ENCODE results near the gene GRID2. TPM values are rescaled to one million over a fixed set of nuclear protein-coding genes. Genes with fewer than 3 reads are reported as not detected.

Gene GRID2
- polyA plus RNA-seq, 1 donor = 0.57 TPM

GRCh38 chr4:93732509-93732908 is 1428.7 kb downstream of the GRID2 start:
- DNase-seq = no peak

GRCh38 chr4:93740890-93741289 is 1437.1 kb downstream of the GRID2 start:
- no peak overlapping the region for H3K27ac ChIP-seq (ENCODE audit: low read length)
- H3K4me1 ChIP-seq (ENCODE audit: control insufficient read depth, insufficient read depth, low read length) = peaks cover 2% of the 10 kb centered on the region
- DNase-seq = no peak
- no peaks in the 10 kb centered on the region for H3K9me3 ChIP-seq (ENCODE audit: control insufficient read depth, low read depth, low read length)
- no peaks in the 10 kb centered on the region for H3K36me3 ChIP-seq (ENCODE audit: control insufficient read depth, insufficient read depth, low read length)
- no peaks in the 10 kb centered on the region for H3K27me3 ChIP-seq (ENCODE audit: control insufficient read depth, insufficient read depth, low read length)
- H3K4me3 ChIP-seq (ENCODE audit: low read length) = no peak overlapping the region

More at GRCh38 chr4:93732509-93732908, 1428.7 kb downstream of the GRID2 start:
- Histone ChIP-seq H3K36me3 (ENCODE audit: control insufficient read depth, insufficient read depth, low read length) (no peaks in the 10 kb centered on the region), H3K27ac (ENCODE audit: low read length) (no peak overlapping the region), H3K27me3 (ENCODE audit: control insufficient read depth, insufficient read depth, low read length) (no peaks in the 10 kb centered on the region), H3K4me3 (ENCODE audit: low read length) (no peak overlapping the region), H3K9me3 (ENCODE audit: control insufficient read depth, low read depth, low read length) (no peaks in the 10 kb centered on the region), H3K4me1 (ENCODE audit: control insufficient read depth, insufficient read depth, low read length) (peaks cover 10% of the 10 kb centered on the region)
- WGBS (ENCODE audit: insufficient coverage, low lambda C conversion rate) = no CpG with 5 or more reads among the region's 1 CpG

- Histone ChIP-seq H3K36me3 (ENCODE audit: control insufficient read depth, insufficient read depth, low read length) (no peaks in the 10 kb centered on the region), H3K4me1 (ENCODE audit: control insufficient read depth, insufficient read depth, low read length) (peaks cover 2% of the 10 kb centered on the region), H3K9me3 (ENCODE audit: control insufficient read depth, low read depth, low read length) (no peaks in the 10 kb centered on the region), H3K27ac (ENCODE audit: low read length) (no peak overlapping the region), H3K4me3 (ENCODE audit: low read length) (no peak overlapping the region), H3K27me3 (ENCODE audit: control insufficient read depth, insufficient read depth, low read length) (no peaks in the 10 kb centered on the region)
- 100% methylated on average over 2 of the region's 2 CpGs for WGBS (ENCODE audit: insufficient coverage, low lambda C conversion rate)
- DNase-seq = no peak
These were observed 1439.3 kb downstream of the GRID2 start for GRCh38 chr4:93743022-93743421.

DNA sequence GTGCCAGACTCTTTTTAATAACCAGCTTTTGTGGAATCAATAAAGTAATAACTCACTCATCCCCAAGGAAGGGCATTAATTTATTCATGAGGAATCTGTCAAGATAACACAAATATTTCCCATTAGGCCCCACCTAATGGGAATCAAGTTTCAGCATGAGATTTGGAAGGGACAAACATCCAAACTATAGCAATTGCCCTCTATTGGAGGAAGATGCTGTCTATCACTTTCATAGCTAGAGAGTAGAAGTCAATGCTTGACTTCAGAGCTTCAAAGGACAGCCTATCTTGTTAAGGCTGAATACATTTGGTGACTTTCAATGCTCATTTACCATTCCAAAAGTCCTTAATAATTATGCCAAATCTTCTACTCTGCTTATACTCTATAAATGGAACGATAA is 1439.9 kb downstream of the GRID2 start:
- no CpG with 5 or more reads among the region's 1 CpG for WGBS (ENCODE audit: insufficient coverage, low lambda C conversion rate)

DNA sequence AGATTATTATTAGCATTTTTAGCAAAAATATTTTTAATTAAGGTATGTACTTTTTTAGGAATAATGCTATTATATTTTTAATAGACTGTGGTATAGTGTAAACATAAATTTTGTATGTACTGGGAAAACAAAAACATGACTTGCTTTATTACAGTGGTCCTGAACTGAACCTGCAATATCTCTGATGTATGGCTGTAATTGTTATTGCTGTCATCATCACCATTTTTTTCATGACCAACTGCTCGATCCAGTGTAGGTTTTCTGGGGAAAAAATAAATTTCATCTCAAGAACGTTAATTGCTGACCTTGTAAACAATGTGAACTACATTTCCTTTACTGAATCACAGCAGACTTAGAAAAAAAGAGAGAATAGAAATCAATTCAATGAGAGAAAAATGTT is 1441.2 kb downstream of the GRID2 start:
- 60% methylated on average over 1 of the region's 2 CpGs for WGBS (ENCODE audit: insufficient coverage, low lambda C conversion rate)
- no peak for DNase-seq
- no peaks in the 10 kb centered on the region for H3K9me3 ChIP-seq (ENCODE audit: control insufficient read depth, low read depth, low read length)
- H3K4me3 ChIP-seq (ENCODE audit: low read length) = no peak overlapping the region
- H3K27ac ChIP-seq (ENCODE audit: low read length) = no peak overlapping the region
- H3K36me3 ChIP-seq (ENCODE audit: control insufficient read depth, insufficient read depth, low read length) = no peaks in the 10 kb centered on the region
- H3K4me1 ChIP-seq (ENCODE audit: control insufficient read depth, insufficient read depth, low read length) = peaks cover 2% of the 10 kb centered on the region
- H3K27me3 ChIP-seq (ENCODE audit: control insufficient read depth, insufficient read depth, low read length) = no peaks in the 10 kb centered on the region

More for the DNA sequence above, 1439.9 kb downstream of the GRID2 start:
- Histone ChIP-seq H3K27me3 (ENCODE audit: control insufficient read depth, insufficient read depth, low read length) (no peaks in the 10 kb centered on the region), H3K36me3 (ENCODE audit: control insufficient read depth, insufficient read depth, low read length) (no peaks in the 10 kb centered on the region), H3K4me1 (ENCODE audit: control insufficient read depth, insufficient read depth, low read length) (peaks cover 2% of the 10 kb centered on the region), H3K9me3 (ENCODE audit: control insufficient read depth, low read depth, low read length) (no peaks in the 10 kb centered on the region), H3K4me3 (ENCODE audit: low read length) (no peak overlapping the region), H3K27ac (ENCODE audit: low read length) (no peak overlapping the region)
- DNase-seq = no peak

GRCh38 chr4:93746031-93746430 is 1442.3 kb downstream of the GRID2 start:
- Histone ChIP-seq H3K9me3 (ENCODE audit: control insufficient read depth, low read depth, low read length) (no peaks in the 10 kb centered on the region), H3K4me3 (ENCODE audit: low read length) (no peak overlapping the region), H3K36me3 (ENCODE audit: control insufficient read depth, insufficient read depth, low read length) (no peaks in the 10 kb centered on the region), H3K27ac (ENCODE audit: low read length) (no peak overlapping the region), H3K4me1 (ENCODE audit: control insufficient read depth, insufficient read depth, low read length) (peaks cover 2% of the 10 kb centered on the region), H3K27me3 (ENCODE audit: control insufficient read depth, insufficient read depth, low read length) (no peaks in the 10 kb centered on the region)
- peak in 1 of 2 donors; percentile 67 for DNase-seq

GRCh38 chr4:93747220-93747619 is 1443.5 kb downstream of the GRID2 start:
- H3K27me3 ChIP-seq (ENCODE audit: control insufficient read depth, insufficient read depth, low read length) = no peaks in the 10 kb centered on the region
- no peak for DNase-seq
- H3K27ac ChIP-seq (ENCODE audit: low read length) = no peak overlapping the region
- peaks cover 2% of the 10 kb centered on the region for H3K4me1 ChIP-seq (ENCODE audit: control insufficient read depth, insufficient read depth, low read length)
- H3K9me3 ChIP-seq (ENCODE audit: control insufficient read depth, low read depth, low read length) = no peaks in the 10 kb centered on the region
- H3K4me3 ChIP-seq (ENCODE audit: low read length) = no peak overlapping the region
- 33% methylated on average over 1 of the region's 2 CpGs for WGBS (ENCODE audit: insufficient coverage, low lambda C conversion rate)
- H3K36me3 ChIP-seq (ENCODE audit: control insufficient read depth, insufficient read depth, low read length) = no peaks in the 10 kb centered on the region

- Histone ChIP-seq H3K36me3 (ENCODE audit: control insufficient read depth, insufficient read depth, low read length) (no peaks in the 10 kb centered on the region), H3K27me3 (ENCODE audit: control insufficient read depth, insufficient read depth, low read length) (no peaks in the 10 kb centered on the region), H3K4me3 (ENCODE audit: low read length) (no peak overlapping the region), H3K4me1 (ENCODE audit: control insufficient read depth, insufficient read depth, low read length) (peaks cover 2% of the 10 kb centered on the region), H3K9me3 (ENCODE audit: control insufficient read depth, low read depth, low read length) (no peaks in the 10 kb centered on the region), H3K27ac (ENCODE audit: low read length) (no peak overlapping the region)
- DNase-seq = no peak
- WGBS (ENCODE audit: insufficient coverage, low lambda C conversion rate) = 100% methylated on average over 1 of the region's 6 CpGs
These were observed 1444.9 kb downstream of the GRID2 start for GRCh38 chr4:93748373-93749291.

GRCh38 chr4:93749292-93749761 is 1445.6 kb downstream of the GRID2 start:
- WGBS (ENCODE audit: insufficient coverage, low lambda C conversion rate) = no CpG with 5 or more reads among the region's 3 CpGs
- Histone ChIP-seq H3K9me3 (ENCODE audit: control insufficient read depth, low read depth, low read length) (no peaks in the 10 kb centered on the region), H3K4me1 (ENCODE audit: control insufficient read depth, insufficient read depth, low read length) (peaks cover 2% of the 10 kb centered on the region), H3K4me3 (ENCODE audit: low read length) (no peak overlapping the region), H3K36me3 (ENCODE audit: control insufficient read depth, insufficient read depth, low read length) (no peaks in the 10 kb centered on the region), H3K27ac (ENCODE audit: low read length) (no peak overlapping the region), H3K27me3 (ENCODE audit: control insufficient read depth, insufficient read depth, low read length) (no peaks in the 10 kb centered on the region)
- no peak for DNase-seq

GRCh38 chr4:93751411-93751810 is 1447.6 kb downstream of the GRID2 start:
- H3K4me3 ChIP-seq (ENCODE audit: low read length) = no peak overlapping the region
- no CpG with 5 or more reads among the region's 3 CpGs for WGBS (ENCODE audit: insufficient coverage, low lambda C conversion rate)
- no peaks in the 10 kb centered on the region for H3K4me1 ChIP-seq (ENCODE audit: control insufficient read depth, insufficient read depth, low read length)
- H3K36me3 ChIP-seq (ENCODE audit: control insufficient read depth, insufficient read depth, low read length) = no peaks in the 10 kb centered on the region
- DNase-seq = no peak
- no peaks in the 10 kb centered on the region for H3K27me3 ChIP-seq (ENCODE audit: control insufficient read depth, insufficient read depth, low read length)
- no peaks in the 10 kb centered on the region for H3K9me3 ChIP-seq (ENCODE audit: control insufficient read depth, low read depth, low read length)
- no peak overlapping the region for H3K27ac ChIP-seq (ENCODE audit: low read length)

- no peak for DNase-seq
- Histone ChIP-seq H3K36me3 (ENCODE audit: control insufficient read depth, insufficient read depth, low read length) (no peaks in the 10 kb centered on the region), H3K27me3 (ENCODE audit: control insufficient read depth, insufficient read depth, low read length) (no peaks in the 10 kb centered on the region), H3K4me1 (ENCODE audit: control insufficient read depth, insufficient read depth, low read length) (peaks cover 6% of the 10 kb centered on the region), H3K27ac (ENCODE audit: low read length) (no peak overlapping the region), H3K9me3 (ENCODE audit: control insufficient read depth, low read depth, low read length) (no peaks in the 10 kb centered on the region), H3K4me3 (ENCODE audit: low read length) (no peak overlapping the region)
- 100% methylated on average over 1 of the region's 2 CpGs for WGBS (ENCODE audit: insufficient coverage, low lambda C conversion rate)
These were observed 1452.3 kb downstream of the GRID2 start for GRCh38 chr4:93756101-93756500.

Data from large intestine (tissue), 3 donors.